Thoracic aorta (tissue), 2 donors: ENCODE measurements around the gene HYDIN. TPM values are rescaled to one million over a fixed set of nuclear protein-coding genes. Genes with fewer than 3 reads are reported as not detected.
A peak's percentile ranks its signal among the peaks of the same experiment; 100 is the strongest.

Source experiments
- ATAC-seq: fragments of 150-250 bp; one replicate; pipeline ENCODE4 v1.8.0; 2017; ENCODE audit warnings: low read depth; ENCODE audit not compliant: insufficient number of reproducible peaks, low FRiP score
- DNase-seq: peaks from one replicate; pipeline ENCODE4 v3.0.0-alpha.2; 2020; ENCODE audit warnings: low spot score
- H3K27ac ChIP-seq, 2 donors: fragments of 200-600 bp; sonication (generic); 1 replicate in 1 of 2; 2 replicates in 1 of 2; pipeline ENCODE4 v1.5.1; 2016; ENCODE audit warnings: mild to moderate bottlenecking in 2 of 2, moderate library complexity in 2 of 2
- H3K27me3 ChIP-seq: fragments of 200-600 bp; sonication (generic); replicated peaks from 2 replicates; pipeline ENCODE4 v1.6.0; 2016; ENCODE audit warnings: mild to moderate bottlenecking; ENCODE audit not compliant: insufficient read depth
- H3K36me3 ChIP-seq: fragments of 200-600 bp; sonication (generic); one replicate; pipeline ENCODE4 v1.5.1; 2016
- H3K4me1 ChIP-seq, 2 donors: fragments of 200-600 bp; sonication (generic); 1 replicate in 1 of 2; 2 replicates in 1 of 2; pipeline versions ENCODE4 v1.5.1 to v1.6.0; 2016; ENCODE audit warnings: low read depth in 2 of 2, mild to moderate bottlenecking in 1 of 2; ENCODE audit not compliant: control insufficient read depth in 1 of 2
- H3K4me3 ChIP-seq: fragments of 200-600 bp; sonication (generic); 2 replicates; pipeline ENCODE4 v1.5.1; 2016; ENCODE audit warnings: mild to moderate bottlenecking
- H3K9me3 ChIP-seq: fragments of 200-600 bp; sonication (generic); 2 replicates; pipeline ENCODE4 v1.5.1; 2016
- CTCF ChIP-seq: fragments of 200-600 bp; sonication (generic); IDR thresholded peaks from one replicate; pipeline ENCODE4 v1.5.1; 2019; ENCODE audit warnings: antibody characterized with exemption
- total RNA-seq, 2 donors: library from RNA; depleted of rRNA; stranded (reverse); fragments of >200 nt; gene quantifications; one replicate each; pipeline versions ENCODE4 v1.1.0 to v1.2.3, GENCODE V29; 2016

The HYDIN gene
- total RNA-seq, 2 donors from 2014 or later: 4.3 to 5.4 TPM

GRCh38 chr16:70803319-70803718 is 427.2 kb downstream of the HYDIN start:
- no peak for TF ChIP-seq CTCF
- no peaks in the 10 kb centered on the region for H3K27me3 ChIP-seq
- no peak for ATAC-seq
- H3K4me3 ChIP-seq: no peak overlapping the region
- H3K4me1 ChIP-seq: peaks cover 3 to 16% of the 10 kb centered on the region in 2 donors
- no peaks in the 10 kb centered on the region for H3K9me3 ChIP-seq
- H3K27ac ChIP-seq: no peak overlapping the region
- no peak for DNase-seq
- H3K36me3 ChIP-seq: no peaks in the 10 kb centered on the region

GRCh38 chr16:70801611-70802010 is 428.9 kb downstream of the HYDIN start:
- TF ChIP-seq CTCF: no peak
- H3K27me3 ChIP-seq: no peaks in the 10 kb centered on the region
- no peaks in the 10 kb centered on the region for H3K9me3 ChIP-seq
- peak overlapping the region; percentile 87 for H3K4me3 ChIP-seq
- ATAC-seq: no peak
- peaks cover 3 to 16% of the 10 kb centered on the region in 2 donors for H3K4me1 ChIP-seq
- no peak overlapping the region for H3K27ac ChIP-seq
- no peak for DNase-seq
- H3K36me3 ChIP-seq: no peaks in the 10 kb centered on the region

- ATAC-seq (peak; percentile 75), DNase-seq (peak; percentile 60)
- no peaks in the 10 kb centered on the region for H3K9me3 ChIP-seq
- peak within 1 kb of the TSS in 1 of 2 donors; percentile 29 for H3K27ac ChIP-seq
- peaks cover 3 to 16% of the 10 kb centered on the region in 2 donors for H3K4me1 ChIP-seq
- peak within 1 kb of the TSS; percentile 87 for H3K4me3 ChIP-seq
- TF ChIP-seq CTCF: no peak
- no peaks in the 10 kb centered on the region for H3K27me3 ChIP-seq
- no peaks in the 10 kb centered on the region for H3K36me3 ChIP-seq
These were observed 429.6 kb downstream of the HYDIN start, which contains the start of gene VAC14 for GRCh38 chr16:70800781-70801480. VAC14 (minus strand) TSS chr16:70801158; CDS start chr16:70800900, 258 bp downstream.

GRCh38 chr16:70800311-70800710 is 430.2 kb downstream of the HYDIN start:
- Histone ChIP-seq H3K4me3 (peak overlapping the region; percentile 87), H3K27me3 (no peaks in the 10 kb centered on the region), H3K9me3 (no peaks in the 10 kb centered on the region), H3K27ac (peak overlapping the region in 1 of 2 donors; percentile 29), H3K36me3 (no peaks in the 10 kb centered on the region), H3K4me1 (peaks cover 3 to 16% of the 10 kb centered on the region in 2 donors)
- no peak for DNase-seq
- no peak for ATAC-seq
- TF ChIP-seq CTCF: no peak

GRCh38 chr16:70796301-70796700 is 434.2 kb downstream of the HYDIN start:
- no peak for ATAC-seq
- DNase-seq: no peak
- no peaks in the 10 kb centered on the region for H3K9me3 ChIP-seq

More at GRCh38 chr16:70796301-70796700, 434.2 kb downstream of the HYDIN start:
- H3K4me3 ChIP-seq: no peak overlapping the region
- no peaks in the 10 kb centered on the region for H3K36me3 ChIP-seq
- TF ChIP-seq CTCF: no peak
- no peaks in the 10 kb centered on the region for H3K27me3 ChIP-seq
- H3K4me1 ChIP-seq: peaks cover 3 to 16% of the 10 kb centered on the region in 2 donors
- no peak overlapping the region for H3K27ac ChIP-seq
